ENCODE measurements around the gene TAF5. TPM values are rescaled to one million over a fixed set of nuclear protein-coding genes. Genes with fewer than 3 reads are reported as not detected.

The TAF5 gene
- total RNA-seq, 6 experiments from 2014 or later: 1.5 to 2.5 (median 2.2) TPM

DNA sequence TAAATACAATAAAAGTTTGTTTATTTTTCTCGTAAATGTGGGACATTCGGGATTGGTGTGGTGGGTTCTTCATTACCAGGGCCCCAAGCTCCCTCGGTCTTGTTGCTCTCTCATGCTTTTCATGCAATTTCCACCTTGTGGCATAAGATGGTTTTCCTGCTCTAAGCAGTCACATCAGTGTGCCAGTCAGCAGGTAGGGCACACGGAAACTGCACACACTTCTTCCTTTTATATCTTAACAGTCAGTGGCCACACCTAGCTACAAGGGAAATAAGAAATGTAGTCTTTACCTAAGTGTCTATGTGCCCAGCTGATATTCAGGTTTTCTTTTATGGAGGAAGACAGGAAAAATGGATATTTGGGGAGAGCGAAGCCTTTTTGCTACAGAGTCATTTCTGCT is 6.5 kb downstream of the TAF5 start:
- H3K36me3 ChIP-seq: peaks cover 0 to 28% (median 5%) of the 10 kb centered on the region in 4 donors
- 93% methylated on average over 3 of the region's 5 CpGs for WGBS (ENCODE audit: insufficient coverage, low coverage, low lambda C conversion rate, missing lambda C conversion rate)

GRCh38 chr10:103382769-103383168 is 15.0 kb downstream of the TAF5 start:
- Histone ChIP-seq H3K4me1 (no peaks in the 10 kb centered on the region), H3K36me3 (peaks cover 0 to 50% (median 15%) of the 10 kb centered on the region in 4 donors), H3K4me3 (no peak overlapping the region), H3K9me3 (no peaks in the 10 kb centered on the region), H3K27ac (no peak overlapping the region), H3K27me3 (no peaks in the 10 kb centered on the region)
- WGBS (ENCODE audit: insufficient coverage, low coverage, low lambda C conversion rate, missing lambda C conversion rate): 100% methylated on average over 5 of the region's 5 CpGs
- DNase-seq (no peak), ATAC-seq (no peak)
- intact Hi-C loops (cut with DNase I): no loop called here
- TF ChIP-seq, protein P1, sequence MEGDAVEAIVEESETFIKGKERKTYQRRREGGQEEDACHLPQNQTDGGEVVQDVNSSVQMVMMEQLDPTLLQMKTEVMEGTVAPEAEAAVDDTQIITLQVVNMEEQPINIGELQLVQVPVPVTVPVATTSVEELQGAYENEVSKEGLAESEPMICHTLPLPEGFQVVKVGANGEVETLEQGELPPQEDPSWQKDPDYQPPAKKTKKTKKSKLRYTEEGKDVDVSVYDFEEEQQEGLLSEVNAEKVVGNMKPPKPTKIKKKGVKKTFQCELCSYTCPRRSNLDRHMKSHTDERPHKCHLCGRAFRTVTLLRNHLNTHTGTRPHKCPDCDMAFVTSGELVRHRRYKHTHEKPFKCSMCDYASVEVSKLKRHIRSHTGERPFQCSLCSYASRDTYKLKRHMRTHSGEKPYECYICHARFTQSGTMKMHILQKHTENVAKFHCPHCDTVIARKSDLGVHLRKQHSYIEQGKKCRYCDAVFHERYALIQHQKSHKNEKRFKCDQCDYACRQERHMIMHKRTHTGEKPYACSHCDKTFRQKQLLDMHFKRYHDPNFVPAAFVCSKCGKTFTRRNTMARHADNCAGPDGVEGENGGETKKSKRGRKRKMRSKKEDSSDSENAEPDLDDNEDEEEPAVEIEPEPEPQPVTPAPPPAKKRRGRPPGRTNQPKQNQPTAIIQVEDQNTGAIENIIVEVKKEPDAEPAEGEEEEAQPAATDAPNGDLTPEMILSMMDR (IDR thresholded peaks at IDR 0.05): no peak
- no peak for TF ChIP-seq POLR2A (IDR thresholded peaks at IDR 0.05)

More for the DNA sequence above, 6.5 kb downstream of the TAF5 start:
- TF ChIP-seq, protein P1 (IDR thresholded peaks at IDR 0.05): no peak
- no peak for TF ChIP-seq POLR2A (IDR thresholded peaks at IDR 0.05)
- Histone ChIP-seq H3K27ac (no peak overlapping the region), H3K27me3 (no peaks in the 10 kb centered on the region), H3K9me3 (no peaks in the 10 kb centered on the region), H3K4me1 (peaks cover 0 to 1% (median 0%) of the 10 kb centered on the region in 4 donors), H3K4me3 (no peak overlapping the region)
- DNase-seq: no peak
- ATAC-seq: no peak
- intact Hi-C loops (cut with DNase I): no loop called here

DNA sequence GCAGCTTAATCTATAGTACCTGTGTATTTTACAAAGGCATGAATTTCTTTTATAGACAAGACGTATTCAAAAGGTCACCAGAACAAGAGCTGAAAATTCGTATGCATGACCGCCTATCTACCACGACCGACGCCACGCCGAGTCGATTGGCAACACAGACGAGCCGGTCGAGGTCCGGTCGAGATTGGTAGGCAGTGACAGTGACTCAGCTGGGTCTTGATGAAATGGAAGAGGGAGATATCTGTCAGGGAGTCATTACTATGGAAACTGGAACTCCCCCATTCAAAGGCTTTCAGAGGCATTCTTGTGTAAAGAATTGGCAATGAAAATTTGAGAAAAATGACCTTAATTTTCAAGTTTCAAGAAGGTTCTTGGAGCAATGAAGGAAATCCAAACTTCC is 26.4 kb downstream of the TAF5 start:
- H3K4me3 ChIP-seq: no peak overlapping the region
- no peaks in the 10 kb centered on the region for H3K9me3 ChIP-seq
- ATAC-seq (no peak), DNase-seq (no peak)
- intact Hi-C loops (cut with DNase I): no loop called here
- WGBS (ENCODE audit: insufficient coverage, low coverage, low lambda C conversion rate, missing lambda C conversion rate): 91% methylated on average over 14 of the region's 14 CpGs
- H3K36me3 ChIP-seq: peaks cover 4 to 34% (median 15%) of the 10 kb centered on the region in 4 donors
- TF ChIP-seq, protein P1 (IDR thresholded peaks at IDR 0.05): no peak
- TF ChIP-seq POLR2A (IDR thresholded peaks at IDR 0.05): no peak
- no peaks in the 10 kb centered on the region for H3K27me3 ChIP-seq
- peaks cover 0 to 19% (median 7%) of the 10 kb centered on the region in 4 donors for H3K4me1 ChIP-seq
- H3K27ac ChIP-seq: no peak overlapping the region

- no peak for DNase-seq
- intact Hi-C loops (cut with DNase I): no loop called here
- Histone ChIP-seq H3K27me3 (no peaks in the 10 kb centered on the region), H3K9me3 (no peaks in the 10 kb centered on the region), H3K4me3 (peak overlapping the region; percentile 86 to 97 (median 90)), H3K4me1 (peaks cover 0 to 19% (median 7%) of the 10 kb centered on the region in 4 donors), H3K36me3 (peaks cover 2 to 34% (median 14%) of the 10 kb centered on the region in 4 donors), H3K27ac (peak overlapping the region; percentile 64 to 71 (median 68))
- WGBS (ENCODE audit: insufficient coverage, low coverage, low lambda C conversion rate, missing lambda C conversion rate): 2% methylated on average over 10 of the region's 11 CpGs
- TF ChIP-seq, protein P1 (IDR thresholded peaks at IDR 0.05): no peak
- no peak for TF ChIP-seq POLR2A (IDR thresholded peaks at IDR 0.05)
- peak; percentile 2 to 27 (median 12) for ATAC-seq
These were observed 27.9 kb downstream of the TAF5 start for GRCh38 chr10:103395754-103396066.
